Vagina (tissue), 2 donors: ENCODE data around the gene SMCO1.
"Not testable (repeated sequence)": the region's sequence is repeated elsewhere in the genome, so short reads cannot be mapped to it uniquely, and the experiment has no call there.

Experiments
- POLR2AphosphoS5 ChIP-seq, 2 donors: sonication (generic); formaldehyde crosslinking; IDR thresholded peaks; one replicate each; pipeline ENCODE4 v1.9.0; 2017; ENCODE audit warnings: antibody characterized with exemption in 2 of 2, mild to moderate bottlenecking in 2 of 2, low read depth in 1 of 2; ENCODE audit not compliant: insufficient read depth in 1 of 2
- TF ChIP-seq, protein P1 (sequence below), 3 experiments: fragments of 450-650 bp in 2 of 3; fragments of 200-600 bp in 1 of 3; sonication (generic) in 1 of 3; IDR thresholded peaks; one replicate each; pipeline ENCODE4 v1.5.1; 2017 to 2019; ENCODE audit warnings: antibody characterized with exemption in 3 of 3, mild to moderate bottlenecking in 2 of 3, moderate library complexity in 2 of 3

- TF ChIP-seq, protein P1, sequence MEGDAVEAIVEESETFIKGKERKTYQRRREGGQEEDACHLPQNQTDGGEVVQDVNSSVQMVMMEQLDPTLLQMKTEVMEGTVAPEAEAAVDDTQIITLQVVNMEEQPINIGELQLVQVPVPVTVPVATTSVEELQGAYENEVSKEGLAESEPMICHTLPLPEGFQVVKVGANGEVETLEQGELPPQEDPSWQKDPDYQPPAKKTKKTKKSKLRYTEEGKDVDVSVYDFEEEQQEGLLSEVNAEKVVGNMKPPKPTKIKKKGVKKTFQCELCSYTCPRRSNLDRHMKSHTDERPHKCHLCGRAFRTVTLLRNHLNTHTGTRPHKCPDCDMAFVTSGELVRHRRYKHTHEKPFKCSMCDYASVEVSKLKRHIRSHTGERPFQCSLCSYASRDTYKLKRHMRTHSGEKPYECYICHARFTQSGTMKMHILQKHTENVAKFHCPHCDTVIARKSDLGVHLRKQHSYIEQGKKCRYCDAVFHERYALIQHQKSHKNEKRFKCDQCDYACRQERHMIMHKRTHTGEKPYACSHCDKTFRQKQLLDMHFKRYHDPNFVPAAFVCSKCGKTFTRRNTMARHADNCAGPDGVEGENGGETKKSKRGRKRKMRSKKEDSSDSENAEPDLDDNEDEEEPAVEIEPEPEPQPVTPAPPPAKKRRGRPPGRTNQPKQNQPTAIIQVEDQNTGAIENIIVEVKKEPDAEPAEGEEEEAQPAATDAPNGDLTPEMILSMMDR (IDR thresholded peaks at IDR 0.05) = not testable (repeated sequence)
- not testable (repeated sequence) for TF ChIP-seq POLR2AphosphoS5 (IDR thresholded peaks at IDR 0.05; ENCODE audit: insufficient read depth in 1 of 2, low read depth in 1 of 2)
Observed at GRCh38 chr3:196504077-196504398, 11.1 kb downstream of the SMCO1 start.
